Hematopoietic multipotent progenitor cell treated with erythropoietin and hydrocortisone succinate and interleukin-3 and kit ligand, for 4 days (in vitro differentiated cells): Measurements from ENCODE around the gene SPON1.
A peak's percentile ranks its signal among the peaks of the same experiment; 100 is the strongest.
"Not testable (repeated sequence)": the region's sequence is repeated elsewhere in the genome, so short reads cannot be mapped to it uniquely, and the experiment has no call there.

Source experiments
- DNase-seq: peaks from one replicate; pipeline ENCODE4 v3.0.0-alpha.2; 2015

SPON1 gene

GRCh38 chr11:13984616-13985450 is 22.3 kb downstream of the SPON1 start:
- no peak for DNase-seq

GRCh38 chr11:13986695-13987094 is 24.2 kb downstream of the SPON1 start:
- not testable (repeated sequence) for DNase-seq

DNA sequence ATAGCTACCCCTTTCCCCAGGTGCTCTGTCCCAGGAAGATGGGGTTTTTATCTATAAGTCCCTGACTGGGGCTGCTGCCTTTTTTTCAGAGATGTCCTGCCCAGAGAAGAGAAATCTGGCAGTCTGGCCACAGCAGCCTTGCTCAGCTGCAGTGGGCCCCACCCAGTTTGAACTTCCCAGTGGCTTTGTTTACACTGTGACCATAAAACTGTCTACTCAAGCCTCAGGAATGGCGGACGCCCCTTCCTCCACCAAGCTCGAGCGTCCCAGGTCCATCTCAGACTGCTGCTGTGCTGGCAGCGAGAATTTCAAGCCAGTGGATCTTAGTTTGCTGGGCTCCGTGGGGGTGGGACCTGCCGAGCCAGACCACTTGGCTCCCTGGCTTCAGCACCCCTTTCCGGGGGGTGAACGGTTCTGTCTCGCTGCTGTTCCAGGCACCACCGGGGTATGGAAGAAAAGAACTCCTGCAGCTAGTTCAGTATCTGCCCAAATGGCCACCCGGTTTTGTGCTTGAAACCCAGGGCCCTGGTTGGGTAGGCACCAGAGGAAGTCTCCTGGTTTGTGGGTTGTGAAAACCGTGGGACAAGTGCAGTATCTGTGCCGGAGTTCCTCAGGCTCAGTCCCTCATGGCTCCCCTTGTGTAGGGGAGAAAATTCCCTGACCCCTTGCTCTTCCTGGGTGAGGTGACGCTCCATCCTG is 29.8 kb downstream of the SPON1 start:
- not testable (repeated sequence) for DNase-seq

DNA sequence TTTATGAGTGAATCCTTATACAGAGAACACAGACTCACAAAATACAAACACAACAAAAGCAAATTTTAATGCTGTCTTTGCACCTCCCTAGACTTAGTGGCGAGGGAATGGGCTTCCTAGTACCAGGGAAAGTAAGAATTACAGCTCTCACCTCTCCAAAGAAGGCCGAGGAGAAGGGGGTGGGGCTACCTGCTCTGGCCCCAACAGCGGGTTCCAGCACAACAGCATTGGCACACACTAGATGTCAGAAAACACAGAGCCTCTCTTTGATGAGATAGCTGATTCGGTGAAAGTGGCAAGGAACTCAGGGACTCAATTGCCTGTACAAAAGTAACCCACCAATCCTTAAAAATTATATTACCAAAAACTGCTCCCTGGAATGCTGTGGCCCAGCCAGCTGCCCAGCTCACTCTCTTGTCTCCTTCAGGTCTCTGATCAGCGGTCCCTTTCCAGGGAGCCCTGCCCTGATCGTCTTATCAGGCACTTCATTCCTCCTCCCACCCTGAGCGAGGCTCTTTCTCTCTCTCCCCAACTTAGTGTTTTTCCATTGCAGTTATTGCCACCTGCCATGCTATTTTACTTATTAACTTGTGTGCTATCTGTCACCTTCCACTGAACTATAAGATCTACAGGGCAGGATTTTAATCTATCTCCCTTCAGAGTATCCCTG is 30.7 kb downstream of the SPON1 start:
- DNase-seq, result no peak

DNA sequence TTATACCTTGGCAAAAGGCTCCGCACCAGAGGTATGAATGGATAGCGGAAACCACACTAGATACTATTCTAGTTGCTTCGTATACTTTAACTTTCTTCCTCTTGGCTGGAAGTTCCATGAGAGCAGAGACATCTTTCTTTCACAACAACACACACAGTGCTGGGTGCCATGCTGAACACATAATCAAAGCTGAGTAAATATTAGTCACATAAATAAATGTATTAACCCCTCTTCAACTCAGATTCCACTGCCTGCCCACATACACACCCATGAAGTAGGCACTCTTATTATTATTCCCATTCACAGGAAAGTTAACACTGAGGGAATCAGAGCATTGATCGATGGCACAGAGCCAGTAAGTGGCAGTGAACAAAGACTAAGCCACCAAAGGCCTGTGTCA is 35.4 kb downstream of the SPON1 start:
- no peak for DNase-seq

- no peak for DNase-seq
These were observed 37.2 kb downstream of the SPON1 start for GRCh38 chr11:13999704-14000103.

- no peak for DNase-seq
These were observed 39.1 kb downstream of the SPON1 start for GRCh38 chr11:14001597-14001996.

- DNase-seq, result no peak
These were observed 45.0 kb downstream of the SPON1 start for GRCh38 chr11:14007566-14007965.

DNA sequence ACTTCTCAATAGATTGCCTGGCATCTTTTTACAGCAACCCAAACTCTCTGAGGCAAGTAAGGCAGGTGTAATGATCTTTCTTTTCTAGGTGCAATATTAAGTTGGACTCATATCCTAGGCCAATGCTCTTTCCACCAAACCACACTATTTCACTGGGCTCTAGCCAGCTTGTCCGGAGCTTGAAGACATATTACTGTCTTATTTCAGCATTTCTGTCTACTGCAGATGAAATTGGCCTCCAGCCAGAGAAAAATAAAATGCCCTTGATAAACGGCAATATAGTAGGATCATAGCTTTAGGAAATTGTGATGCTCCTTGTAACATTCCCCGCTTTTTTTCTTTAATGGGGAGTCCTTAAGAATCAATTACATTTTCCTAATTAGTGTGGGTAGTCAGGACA is 48.1 kb downstream of the SPON1 start:
- DNase-seq, result no peak

- DNase-seq, result no peak
These were observed 50.3 kb downstream of the SPON1 start for GRCh38 chr11:14012846-14013245.

DNA sequence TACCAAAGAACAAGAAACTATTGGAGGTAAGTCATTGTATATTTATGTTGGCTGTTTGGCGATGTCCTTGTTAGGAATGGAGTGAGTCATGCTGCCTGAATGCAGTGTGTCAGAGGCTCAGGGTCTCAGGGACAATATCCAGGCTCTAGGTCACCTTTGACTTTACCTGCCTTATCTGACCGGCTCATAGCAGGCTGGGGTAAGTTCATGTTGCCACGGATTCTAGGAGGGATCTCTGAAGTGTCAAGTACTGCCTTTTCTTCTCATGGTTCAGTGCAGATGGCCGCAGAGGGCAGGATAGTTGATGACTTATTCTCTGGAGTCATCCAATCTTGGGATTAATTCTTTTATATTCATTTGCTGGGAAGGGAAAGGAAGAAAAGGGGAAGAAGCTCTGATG is 53.2 kb downstream of the SPON1 start:
- no peak for DNase-seq

DNA sequence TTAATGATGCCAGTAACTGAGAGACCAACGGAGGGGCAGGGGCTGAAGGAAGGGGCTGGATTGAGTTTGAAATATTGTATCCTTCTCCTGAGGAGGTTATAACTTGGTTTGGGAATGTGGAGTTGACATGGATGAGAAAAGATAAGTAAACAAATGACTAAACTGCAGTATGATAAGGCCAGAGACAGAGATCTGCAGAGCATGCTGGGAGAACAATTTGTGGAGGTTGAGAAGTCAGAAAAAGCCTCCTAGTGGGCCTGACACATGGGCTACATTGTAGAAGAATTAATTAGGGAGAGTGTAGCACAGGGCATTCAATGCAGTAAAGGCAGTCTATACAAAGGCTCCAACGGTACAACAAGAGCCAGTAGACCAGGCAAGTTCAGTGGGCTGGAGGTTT is 55.9 kb downstream of the SPON1 start:
- DNase-seq, result no peak

GRCh38 chr11:14021738-14022137 is 59.2 kb downstream of the SPON1 start:
- no peak for DNase-seq

- no peak for DNase-seq
These were observed 59.7 kb downstream of the SPON1 start for GRCh38 chr11:14022251-14022650.

DNA sequence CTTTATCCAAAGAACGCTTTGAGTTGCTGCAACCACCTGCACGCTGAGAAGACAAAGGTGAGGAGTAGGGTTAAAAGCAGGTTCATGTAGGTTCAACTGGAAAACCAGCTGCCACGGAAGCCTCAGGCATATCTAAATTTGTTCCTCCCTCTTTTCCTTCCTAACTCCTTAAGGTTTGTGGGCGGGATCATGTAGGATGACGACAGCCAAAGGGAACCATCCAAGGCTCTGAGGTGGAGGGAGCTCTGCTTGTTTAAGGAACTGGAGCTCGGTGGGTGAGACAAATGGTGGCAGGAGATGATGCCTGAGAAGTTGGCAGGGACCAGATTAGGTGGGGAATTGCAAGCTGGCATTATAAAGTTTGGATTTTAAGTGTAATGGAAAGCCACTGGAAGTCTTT is 60.3 kb downstream of the SPON1 start:
- DNase-seq, result no peak

- no peak for DNase-seq
These were observed 64.4 kb downstream of the SPON1 start for GRCh38 chr11:14026961-14027360.

- no peak for DNase-seq
These were observed 65.0 kb downstream of the SPON1 start for GRCh38 chr11:14027525-14027924.

- DNase-seq, result no peak
These were observed 66.9 kb downstream of the SPON1 start for GRCh38 chr11:14029440-14029839.

- DNase-seq, result no peak
These were observed 67.7 kb downstream of the SPON1 start for GRCh38 chr11:14029971-14030920.

GRCh38 chr11:14035526-14035925 is 73.0 kb downstream of the SPON1 start:
- DNase-seq, result not testable (repeated sequence)

GRCh38 chr11:14036469-14036868 is 73.9 kb downstream of the SPON1 start:
- no peak for DNase-seq

DNA sequence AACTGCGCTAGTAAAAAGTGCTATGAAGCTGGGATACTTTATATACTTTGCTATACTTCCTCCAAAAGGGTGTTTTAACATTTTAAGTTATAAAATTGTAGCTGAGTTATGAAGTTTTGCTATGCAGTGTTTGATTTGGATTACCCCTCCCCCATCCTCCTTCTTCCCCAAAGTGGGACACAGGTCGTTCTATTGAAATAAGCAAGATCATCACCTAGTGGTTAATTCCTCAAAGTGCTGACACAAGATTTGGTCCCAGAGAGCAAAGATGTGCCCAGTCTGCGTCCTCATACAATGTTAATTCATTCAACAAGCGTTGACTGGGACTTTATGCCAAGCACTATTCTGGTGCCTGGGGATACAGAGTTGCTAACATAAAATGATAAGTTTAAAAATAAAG is 78.5 kb downstream of the SPON1 start:
- DNase-seq, result peak; percentile 5

- DNase-seq, result no peak
These were observed 79.0 kb downstream of the SPON1 start for GRCh38 chr11:14041565-14041964.
